Fibroblast of peridontal ligament (primary cell): Measurements from ENCODE around the gene GABRB3.

ENCODE experiments used
- DNase-seq: peaks from one replicate; pipeline ENCODE4 v3.0.0-alpha.2; 2010; ENCODE audit errors: extremely low read depth

Gene GABRB3

GRCh38 chr15:26676115-26676514, 96.8 kb downstream of the GABRB3 start:
- DNase-seq, result no peak

DNA sequence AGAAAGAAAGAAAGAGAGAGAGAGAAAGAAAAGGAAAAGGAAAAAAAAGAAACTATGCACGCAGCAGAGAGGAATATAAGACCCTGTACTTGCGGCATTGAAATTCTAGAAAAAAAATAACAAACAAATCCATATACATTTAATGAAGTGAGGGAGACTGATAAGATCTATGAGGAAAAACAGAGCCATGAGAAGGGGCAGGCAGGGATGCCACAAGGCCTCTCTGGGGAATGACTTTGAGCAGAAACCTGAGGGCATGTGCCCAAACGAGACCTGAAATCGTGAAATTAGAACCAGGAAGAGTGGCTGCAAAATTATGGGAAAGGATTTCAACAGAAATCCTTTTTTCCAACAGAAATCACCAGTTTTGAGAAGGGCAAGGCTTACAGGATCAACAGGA, 98.4 kb downstream of the GABRB3 start:
- DNase-seq, result no peak

DNA sequence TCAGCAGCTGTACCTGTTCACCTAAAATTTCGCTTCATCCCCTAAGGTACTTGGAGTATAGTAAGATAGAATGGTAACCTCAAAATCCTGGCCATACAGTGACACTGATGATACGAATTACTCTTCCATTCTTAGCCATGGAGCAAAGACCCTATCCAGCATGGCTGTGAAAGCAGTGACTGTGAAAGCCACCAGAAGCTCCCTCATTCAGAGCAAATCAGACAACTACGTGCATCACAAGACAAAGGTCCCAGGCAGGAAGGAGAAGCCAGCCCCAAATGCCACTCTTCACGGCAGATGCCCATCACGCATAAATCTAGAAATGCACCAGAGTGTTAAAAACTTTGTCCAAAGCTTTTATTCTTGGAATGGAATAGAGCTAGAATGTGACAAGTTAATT, 99.4 kb downstream of the GABRB3 start:
- DNase-seq, result no peak

- DNase-seq, result no peak
Measured at GRCh38 chr15:26670116-26670515, 102.8 kb downstream of the GABRB3 start.

DNA sequence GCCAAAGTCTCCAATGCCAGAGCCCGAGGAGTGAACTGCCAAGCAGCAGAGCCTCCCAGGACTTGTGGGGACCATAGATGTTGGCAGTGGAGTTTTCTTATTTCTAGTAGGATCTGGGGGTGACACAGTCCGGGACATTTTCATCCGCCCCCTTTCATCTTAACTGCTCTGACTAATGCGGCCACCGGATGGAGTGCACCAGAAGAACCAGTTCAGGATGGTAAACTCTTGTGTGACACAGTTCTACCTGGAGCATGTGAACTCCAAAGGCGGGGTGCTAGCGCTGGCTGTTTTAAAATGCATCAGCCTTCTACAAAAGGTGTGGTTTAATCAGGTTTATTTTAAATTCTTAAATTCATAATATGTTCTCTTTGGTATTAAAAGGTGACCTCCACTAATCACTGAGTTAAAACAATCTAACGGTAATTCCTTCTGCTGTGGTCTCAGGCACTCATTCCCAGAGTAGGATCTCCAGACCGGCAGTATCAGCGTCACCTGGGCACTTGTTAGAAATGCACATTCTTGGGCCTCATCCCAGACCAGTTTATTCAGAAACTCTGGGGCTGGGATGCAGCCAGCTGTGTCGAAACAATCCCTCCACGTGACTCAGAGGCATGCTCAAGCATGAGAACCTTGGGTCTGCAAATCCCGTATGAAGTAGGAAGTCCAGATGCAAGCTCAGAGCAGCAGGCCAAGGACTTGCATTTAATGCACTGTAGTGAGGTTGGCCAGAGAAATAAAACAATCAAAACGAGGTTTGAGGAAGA, 105.5 kb downstream of the GABRB3 start:
- DNase-seq, result no peak

GRCh38 chr15:26665957-26666791, 106.7 kb downstream of the GABRB3 start:
- DNase-seq, result no peak

DNA sequence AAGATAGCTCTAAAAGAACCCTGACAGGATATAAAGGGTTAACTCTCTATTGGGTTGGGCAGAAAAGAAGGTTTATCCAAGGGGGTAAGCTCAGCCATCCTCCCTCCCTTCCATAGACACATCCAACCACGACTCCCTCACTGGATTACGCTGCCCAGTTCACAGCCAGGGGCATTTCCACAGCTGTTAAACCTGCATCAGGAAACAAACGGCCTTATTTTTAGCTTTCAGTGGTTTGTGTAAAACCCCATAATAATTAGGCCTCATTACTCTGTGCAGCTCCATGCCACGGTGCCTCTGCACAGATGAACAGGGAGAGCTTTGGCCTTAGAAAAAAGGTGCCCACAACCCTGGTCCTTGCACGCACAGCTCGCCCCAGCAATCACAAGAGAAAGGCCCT, 110.6 kb downstream of the GABRB3 start:
- DNase-seq, result no peak

- DNase-seq, result no peak
Measured at GRCh38 chr15:26661748-26662147, 111.1 kb downstream of the GABRB3 start.

- no peak for DNase-seq
Measured at GRCh38 chr15:26661107-26661506, 111.8 kb downstream of the GABRB3 start.

DNA sequence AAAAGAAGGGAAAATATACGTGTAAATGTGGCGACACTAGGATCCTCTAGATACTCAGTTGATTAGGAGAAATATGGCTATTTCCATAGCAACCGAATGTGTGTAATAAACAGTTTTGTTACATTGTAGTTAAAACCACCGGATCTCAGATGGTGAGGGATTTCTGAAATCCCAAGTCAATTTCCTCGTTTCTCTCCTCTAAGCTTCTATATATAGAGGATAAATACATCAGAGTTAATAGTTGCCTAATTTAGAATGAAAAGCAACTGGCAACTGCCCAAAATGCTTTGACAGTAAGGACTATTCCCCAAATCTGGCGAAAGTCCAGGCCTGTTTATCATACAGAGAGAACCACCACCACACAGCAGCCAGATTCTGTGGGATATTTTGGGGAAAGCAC, 112.6 kb downstream of the GABRB3 start:
- DNase-seq, result no peak

GRCh38 chr15:26658290-26658689, 114.6 kb downstream of the GABRB3 start:
- DNase-seq, result no peak

GRCh38 chr15:26656080-26656479, 116.8 kb downstream of the GABRB3 start:
- no peak for DNase-seq

GRCh38 chr15:26651909-26652308, 121.0 kb downstream of the GABRB3 start:
- DNase-seq, result no peak

- DNase-seq, result no peak
Measured at GRCh38 chr15:26648676-26649075, 124.2 kb downstream of the GABRB3 start.

DNA sequence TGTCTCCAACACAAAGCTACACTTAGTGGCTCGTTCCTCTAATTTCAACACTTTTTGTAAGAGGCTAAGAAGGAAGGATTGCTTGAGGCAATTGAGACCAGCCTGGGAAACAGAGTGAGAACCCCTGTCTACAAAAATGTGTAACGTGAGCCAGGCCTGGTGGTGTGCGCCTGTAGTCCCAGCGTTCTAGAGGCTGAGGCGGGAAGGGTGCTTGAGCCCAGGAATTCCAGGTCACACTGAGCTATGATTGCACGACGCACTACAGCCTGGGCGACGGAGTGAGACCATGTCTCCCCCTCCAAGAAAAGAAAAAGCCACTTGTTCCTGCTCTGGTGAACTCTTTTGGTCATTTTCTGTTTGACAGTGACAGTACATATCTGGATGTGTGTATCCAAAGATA, 127.9 kb downstream of the GABRB3 start:
- DNase-seq, result no peak

DNA sequence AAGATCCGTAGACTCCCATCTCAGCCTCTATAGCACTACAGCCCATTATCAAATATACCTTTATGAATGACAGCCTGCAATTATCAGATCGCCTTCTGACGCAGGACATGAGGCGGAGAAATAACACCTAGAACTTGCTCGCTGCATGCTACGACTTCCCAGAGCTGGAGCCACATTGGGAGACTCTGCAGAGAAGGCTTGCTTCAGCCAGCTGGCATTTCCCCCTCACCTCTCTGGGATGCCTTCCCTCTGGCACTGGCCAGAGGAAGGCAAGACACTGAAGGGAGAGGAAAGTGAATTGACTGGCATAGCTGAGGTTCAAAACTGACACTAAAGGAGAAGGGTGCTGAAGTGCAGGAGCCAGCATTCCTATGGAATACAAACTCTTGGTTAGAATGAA, 131.7 kb downstream of the GABRB3 start:
- DNase-seq, result no peak

DNA sequence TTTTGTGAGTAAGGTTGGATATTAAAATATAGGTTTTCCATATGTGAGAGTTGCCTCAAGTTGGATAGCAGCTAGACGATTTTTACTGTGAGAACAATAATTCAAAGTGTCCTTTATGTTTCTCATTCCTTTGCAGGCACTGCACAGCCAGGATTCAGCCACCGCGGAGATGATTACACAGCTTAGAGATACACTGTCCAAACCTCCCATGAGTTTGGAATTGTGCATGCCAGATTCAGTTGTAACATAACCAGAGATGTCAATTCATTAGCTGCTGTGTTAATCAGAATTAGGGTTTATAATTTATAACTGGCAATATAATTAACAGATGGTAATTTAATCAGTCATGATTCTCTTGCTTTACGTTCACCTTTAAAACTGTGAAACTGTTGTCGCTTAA, 132.3 kb downstream of the GABRB3 start:
- DNase-seq, result no peak

DNA sequence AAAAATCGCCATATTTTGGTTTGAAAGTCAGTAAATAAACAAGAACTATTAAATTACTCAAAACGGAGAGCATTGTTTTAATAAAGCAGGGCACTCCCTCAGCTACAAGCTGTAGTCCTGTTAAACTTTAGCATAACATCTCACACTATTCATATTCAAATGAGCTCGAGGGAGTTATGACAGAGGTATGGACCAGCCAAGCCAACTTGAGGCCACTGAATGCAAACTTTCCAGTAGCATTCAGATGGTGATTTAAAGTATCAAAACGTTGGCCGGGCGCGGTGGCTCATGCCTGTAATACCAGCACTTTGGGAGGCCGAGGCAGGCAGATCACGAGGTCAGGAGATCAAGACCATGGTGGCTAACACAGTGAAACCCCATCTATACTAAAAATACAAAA, 132.9 kb downstream of the GABRB3 start:
- DNase-seq, result no peak

DNA sequence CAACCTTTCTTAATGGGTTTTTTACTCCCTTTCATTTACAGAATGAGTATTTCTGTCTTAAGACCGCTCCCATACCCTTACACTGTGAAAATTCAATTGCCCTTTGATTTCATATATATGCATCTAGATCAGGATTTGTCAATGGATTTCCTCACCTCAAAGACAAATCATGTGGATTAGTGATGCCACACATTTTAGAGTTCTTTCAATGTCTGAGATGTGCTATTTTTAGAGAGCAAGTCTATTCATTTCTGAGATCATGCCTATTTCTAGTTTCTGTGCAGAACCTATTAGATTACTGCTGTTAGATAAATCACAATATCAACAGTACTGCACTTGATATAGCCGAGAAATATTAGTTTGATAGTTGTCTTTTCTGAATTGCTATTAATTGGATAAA, 137.3 kb downstream of the GABRB3 start:
- no peak for DNase-seq

GRCh38 chr15:26635105-26635504, 137.8 kb downstream of the GABRB3 start:
- no peak for DNase-seq

- no peak for DNase-seq
Measured at GRCh38 chr15:26634319-26634718, 138.5 kb downstream of the GABRB3 start.

DNA sequence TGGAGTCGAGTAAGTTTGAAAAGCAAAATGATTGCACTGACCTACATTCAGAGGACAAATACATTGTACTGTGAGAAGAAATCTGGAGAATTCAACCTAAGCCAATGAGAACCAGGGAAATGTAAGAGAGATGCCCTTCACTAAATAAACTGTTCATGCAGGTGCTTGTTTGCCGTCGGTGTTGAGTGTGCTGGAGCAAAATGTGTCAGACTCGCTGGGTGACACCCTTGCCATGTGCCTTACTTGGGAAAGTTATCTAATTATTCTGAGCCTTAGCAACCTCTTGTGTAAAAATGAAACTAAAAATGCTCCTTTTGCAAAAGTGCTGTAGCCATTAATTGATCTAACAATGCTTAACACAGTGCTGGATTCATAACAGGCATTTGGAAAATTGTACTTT, 140.4 kb downstream of the GABRB3 start:
- no peak for DNase-seq

GRCh38 chr15:26631894-26632293, 141.0 kb downstream of the GABRB3 start:
- DNase-seq, result no peak
